HUES48 (cell line): ENCODE results near the gene DPYD.

Experiments
- H3K27ac ChIP-seq: one replicate; pipeline ENCODE4 v1.7.0; 2013; ENCODE audit warnings: low read depth, low read length, inconsistent platforms
- H3K27me3 ChIP-seq: 2 replicates; pipeline ENCODE4 v1.6.1; 2013; ENCODE audit warnings: mild to moderate bottlenecking, low read length; ENCODE audit not compliant: control insufficient read depth, insufficient read depth
- H3K36me3 ChIP-seq: 2 replicates; pipeline ENCODE4 v1.6.1; 2013; ENCODE audit warnings: low read length; ENCODE audit not compliant: control insufficient read depth, insufficient read depth
- H3K4me1 ChIP-seq: 2 replicates; pipeline ENCODE4 v1.6.1; 2013; ENCODE audit warnings: mild to moderate bottlenecking, low read length; ENCODE audit not compliant: control insufficient read depth, insufficient read depth
- H3K4me3 ChIP-seq: 2 replicates; pipeline ENCODE4 v1.5.1; 2013; ENCODE audit warnings: mild to moderate bottlenecking, low read depth, low read length
- H3K9ac ChIP-seq: 2 replicates; pipeline ENCODE4 v1.6.1; 2013; ENCODE audit warnings: mild to moderate bottlenecking, low read depth, low read length, moderate library complexity
- H3K9me3 ChIP-seq: 2 replicates; pipeline ENCODE4 v1.6.1; 2013; ENCODE audit warnings: low read length; ENCODE audit not compliant: control insufficient read depth, insufficient read depth

Gene DPYD

DNA sequence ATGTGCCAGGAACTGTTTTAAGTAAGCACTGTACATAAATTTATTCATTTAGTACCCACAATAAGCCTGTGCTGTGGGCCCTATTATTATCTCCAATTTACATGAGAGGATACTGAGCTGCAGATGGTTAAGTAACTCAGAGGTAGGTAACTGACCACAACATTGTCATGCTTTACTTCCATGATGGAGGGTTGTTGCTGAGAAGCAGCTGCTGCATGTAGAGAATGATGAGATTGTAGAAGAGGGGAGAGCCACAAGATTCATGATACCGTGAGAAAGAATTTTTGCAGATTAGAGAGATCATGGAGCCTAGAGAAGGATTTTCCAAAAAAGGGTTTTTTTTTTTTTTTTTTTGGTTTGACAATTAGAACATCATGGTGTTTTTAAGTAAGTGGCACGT is 886.2 kb downstream of the DPYD start:
- Histone ChIP-seq H3K27me3 (no peaks in the 10 kb centered on the region), H3K27ac (no peak overlapping the region), H3K9ac (no peak overlapping the region), H3K36me3 (no peaks in the 10 kb centered on the region), H3K4me1 (no peaks in the 10 kb centered on the region), H3K9me3 (no peaks in the 10 kb centered on the region), H3K4me3 (no peak overlapping the region)

DNA sequence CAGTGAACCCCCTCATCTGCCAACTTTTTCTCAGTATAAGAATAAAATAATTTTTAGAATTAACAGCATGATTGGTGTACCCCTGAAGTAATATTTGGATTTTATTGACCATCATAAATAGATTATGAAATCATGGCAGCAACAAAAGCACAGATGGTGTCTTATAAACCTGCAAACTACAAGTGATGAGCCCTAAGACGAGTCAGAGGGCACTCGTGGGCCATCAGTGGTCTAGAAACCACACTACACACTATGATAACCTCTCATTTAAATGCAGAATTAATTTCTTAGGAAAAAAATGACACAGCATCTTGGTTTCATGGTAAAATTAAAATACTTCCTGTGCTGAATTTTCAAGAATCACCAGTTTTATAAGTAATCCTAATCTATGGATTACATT is 886.9 kb downstream of the DPYD start:
- no peaks in the 10 kb centered on the region for H3K9me3 ChIP-seq
- H3K9ac ChIP-seq: no peak overlapping the region
- H3K36me3 ChIP-seq: no peaks in the 10 kb centered on the region
- H3K27me3 ChIP-seq: no peaks in the 10 kb centered on the region
- no peak overlapping the region for H3K27ac ChIP-seq
- H3K4me1 ChIP-seq: no peaks in the 10 kb centered on the region
- no peak overlapping the region for H3K4me3 ChIP-seq
